Lung (tissue), 12 donors: ENCODE data around the gene TRPM2. TPM values are rescaled to one million over a fixed set of nuclear protein-coding genes. Genes with fewer than 3 reads are reported as not detected.
A peak's percentile ranks its signal among the peaks of the same experiment; 100 is the strongest.

Source experiments
- ATAC-seq: fragments of 200-7000 bp; cut with Tn5 transposase; one replicate; pipeline ENCODE4 v1.9.1; 2020; ENCODE audit warnings: moderate number of reproducible peaks; ENCODE audit not compliant: insufficient read depth, low FRiP score
- DNase-seq, 3 donors: peaks; one replicate each; pipeline ENCODE4 v3.0.0-alpha.2; 2013 to 2017
- H3K27ac ChIP-seq, 2 donors: one replicate each; pipeline ENCODE4 v1.5.1; 2013; ENCODE audit warnings: mild to moderate bottlenecking in 2 of 2, moderate library complexity in 2 of 2, control low read depth in 1 of 2, inconsistent platforms in 1 of 2, low read depth in 1 of 2, low read length in 1 of 2
- H3K27me3 ChIP-seq, 3 donors: one replicate each; pipeline ENCODE4 v1.5.1; 2013; ENCODE audit warnings: low read length in 2 of 3; ENCODE audit not compliant: control insufficient read depth in 3 of 3, insufficient read depth in 3 of 3
- H3K36me3 ChIP-seq, 4 donors: one replicate each; pipeline ENCODE4 v1.5.1; 2013; ENCODE audit warnings: low read length in 4 of 4, mild to moderate bottlenecking in 1 of 4, moderate library complexity in 1 of 4; ENCODE audit not compliant: control insufficient read depth in 4 of 4, insufficient read depth in 4 of 4
- H3K4me1 ChIP-seq, 5 donors: one replicate each; pipeline ENCODE4 v1.5.1; 2013; ENCODE audit warnings: low read length in 5 of 5, mild to moderate bottlenecking in 2 of 5, moderate library complexity in 1 of 5; ENCODE audit not compliant: control insufficient read depth in 5 of 5, insufficient read depth in 5 of 5
- H3K4me3 ChIP-seq: one replicate; pipeline ENCODE4 v1.5.1; 2013; ENCODE audit warnings: mild to moderate bottlenecking, control low read depth, moderate library complexity
- H3K9ac ChIP-seq, 2 donors: one replicate each; pipeline ENCODE4 v1.5.1; 2013; ENCODE audit warnings: low read length in 2 of 2, control low read depth in 1 of 2; ENCODE audit not compliant: insufficient read depth in 1 of 2
- H3K9me3 ChIP-seq, 4 donors: one replicate each; pipeline ENCODE4 v1.5.1; 2013; ENCODE audit warnings: low read length in 3 of 4, mild to moderate bottlenecking in 1 of 4, moderate library complexity in 1 of 4; ENCODE audit not compliant: control insufficient read depth in 4 of 4, insufficient read depth in 3 of 4
- WGBS, 2 donors: extraction: QIAGEN DNeasy Blood & Tissue Kit; methylation state at CpG; one replicate each; pipeline ENCODE4 v1.1.7; 2013; 5-methylcytosine and 5-hydroxymethylcytosine counted together
- polyA plus RNA-seq, 2 donors: library from polyadenylated mRNA; stranded (reverse); fragments of 200-250 nt; gene quantifications; one replicate each; pipeline ENCODE4 v1.2.1, GENCODE V29; 2013
- total RNA-seq, 2 donors: library from RNA; depleted of rRNA in 1 of 2; stranded (reverse); fragments of >200 nt in 1 of 2; gene quantifications; one replicate each; pipeline ENCODE4 v1.2.1, GENCODE V29; 2014 to 2021
- TF ChIP-seq, protein P1 (sequence below): IDR thresholded peaks from 2 replicates; pipeline ENCODE4 v1.5.1; 2012; ENCODE audit warnings: mild to moderate bottlenecking; ENCODE audit errors: control extremely low read depth, extremely low read depth
- donor health status: control.
- donor health status: control.
- donor health status: Bipolar disorder and iron deficiency.
- donor health status: healthy.
- donor health status: DM: yes; HTN: yes; CAD: no.

The TRPM2 gene
- total and polyA plus RNA-seq, 4 donors = 5.9 to 26.2 (median 10.3) TPM

GRCh38 chr21:44374601-44375280 lies 21.3 kb downstream of the TRPM2 start:
- H3K9me3 ChIP-seq = peaks cover 0 to 6% (median 0%) of the 10 kb centered on the region in 4 donors
- H3K27me3 ChIP-seq = peaks cover 0 to 9% (median 0%) of the 10 kb centered on the region in 3 donors
- no peak for ATAC-seq
- DNase-seq = no peak
- peaks cover 0 to 7% (median 0%) of the 10 kb centered on the region in 5 donors for H3K4me1 ChIP-seq
- no peak overlapping the region for H3K9ac ChIP-seq
- H3K27ac ChIP-seq = peak overlapping the region in 1 of 2 donors; percentile 10
- H3K36me3 ChIP-seq = no peaks in the 10 kb centered on the region
- WGBS, 2 donors = 74 to 81% methylated on average over 24 of the region's 24 CpGs
- TF ChIP-seq, protein P1, sequence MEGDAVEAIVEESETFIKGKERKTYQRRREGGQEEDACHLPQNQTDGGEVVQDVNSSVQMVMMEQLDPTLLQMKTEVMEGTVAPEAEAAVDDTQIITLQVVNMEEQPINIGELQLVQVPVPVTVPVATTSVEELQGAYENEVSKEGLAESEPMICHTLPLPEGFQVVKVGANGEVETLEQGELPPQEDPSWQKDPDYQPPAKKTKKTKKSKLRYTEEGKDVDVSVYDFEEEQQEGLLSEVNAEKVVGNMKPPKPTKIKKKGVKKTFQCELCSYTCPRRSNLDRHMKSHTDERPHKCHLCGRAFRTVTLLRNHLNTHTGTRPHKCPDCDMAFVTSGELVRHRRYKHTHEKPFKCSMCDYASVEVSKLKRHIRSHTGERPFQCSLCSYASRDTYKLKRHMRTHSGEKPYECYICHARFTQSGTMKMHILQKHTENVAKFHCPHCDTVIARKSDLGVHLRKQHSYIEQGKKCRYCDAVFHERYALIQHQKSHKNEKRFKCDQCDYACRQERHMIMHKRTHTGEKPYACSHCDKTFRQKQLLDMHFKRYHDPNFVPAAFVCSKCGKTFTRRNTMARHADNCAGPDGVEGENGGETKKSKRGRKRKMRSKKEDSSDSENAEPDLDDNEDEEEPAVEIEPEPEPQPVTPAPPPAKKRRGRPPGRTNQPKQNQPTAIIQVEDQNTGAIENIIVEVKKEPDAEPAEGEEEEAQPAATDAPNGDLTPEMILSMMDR = no peak
- H3K4me3 ChIP-seq = no peak overlapping the region

DNA sequence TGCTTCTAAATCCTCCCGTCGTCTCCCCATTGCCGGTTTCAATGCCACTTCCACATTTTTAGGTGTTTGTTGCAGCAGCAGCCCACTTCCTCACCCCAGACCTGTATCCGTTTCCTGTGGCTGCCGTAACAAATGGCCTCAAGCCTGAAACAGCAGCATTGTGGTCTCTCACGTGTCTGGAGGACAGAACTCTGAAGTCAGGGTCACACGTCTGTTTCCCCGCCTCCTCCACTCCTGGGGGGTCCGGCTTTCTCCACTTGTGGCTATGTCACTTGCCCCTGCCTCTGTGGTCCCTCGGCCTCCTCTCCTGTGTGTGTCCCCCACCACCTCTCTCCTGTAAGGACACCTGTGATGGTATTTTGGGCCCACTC lies 21.8 kb downstream of the TRPM2 start:
- Histone ChIP-seq H3K4me1 (peaks cover 0 to 2% (median 0%) of the 10 kb centered on the region in 5 donors), H3K4me3 (no peak overlapping the region), H3K9ac (no peak overlapping the region), H3K27me3 (peaks cover 0 to 9% (median 2%) of the 10 kb centered on the region in 3 donors), H3K27ac (no peak overlapping the region), H3K9me3 (peaks cover 0 to 6% (median 0%) of the 10 kb centered on the region in 4 donors), H3K36me3 (no peaks in the 10 kb centered on the region)
- DNase-seq (peak in 2 of 3 donors; percentile 4 to 12), ATAC-seq (no peak)
- WGBS, 2 donors = 27 to 53% methylated on average over 10 of the region's 10 CpGs
- TF ChIP-seq, protein P1 = no peak

DNA sequence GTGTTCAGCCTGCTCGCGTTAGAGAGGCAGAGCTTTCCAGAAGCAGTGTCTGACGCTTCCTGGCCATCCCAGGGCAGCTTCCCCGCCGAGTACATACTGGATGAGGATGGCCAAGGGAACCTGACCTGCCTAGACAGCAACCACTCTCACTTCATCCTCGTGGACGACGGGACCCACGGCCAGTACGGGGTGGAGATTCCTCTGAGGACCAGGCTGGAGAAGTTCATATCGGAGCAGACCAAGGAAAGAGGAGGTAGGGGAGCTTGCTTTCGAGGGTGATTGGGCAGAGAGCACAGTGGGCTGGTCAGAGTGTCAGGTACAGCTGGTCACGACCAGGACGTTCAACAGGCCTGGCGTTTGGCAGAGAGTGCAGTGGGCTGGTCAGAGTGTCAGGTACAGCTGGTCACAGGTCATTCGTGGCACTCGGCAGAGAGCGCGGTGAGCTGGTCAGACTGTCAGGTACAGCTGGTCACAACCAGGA lies 22.4 kb downstream of the TRPM2 start:
- Histone ChIP-seq H3K27ac (no peak overlapping the region), H3K9ac (no peak overlapping the region), H3K4me3 (no peak overlapping the region), H3K27me3 (peaks cover 0 to 4% (median 2%) of the 10 kb centered on the region in 3 donors), H3K4me1 (no peaks in the 10 kb centered on the region), H3K9me3 (peaks cover 0 to 7% (median 0%) of the 10 kb centered on the region in 4 donors), H3K36me3 (no peaks in the 10 kb centered on the region)
- no peak for DNase-seq
- ATAC-seq = no peak
- TF ChIP-seq, protein P1 = no peak
- WGBS, 2 donors = 87 to 89% methylated on average over 19 of the region's 19 CpGs

GRCh38 chr21:44376606-44377005 lies 23.2 kb downstream of the TRPM2 start:
- WGBS, 2 donors = 84% methylated on average over 9 of the region's 9 CpGs
- H3K9me3 ChIP-seq = peaks cover 0 to 7% (median 0%) of the 10 kb centered on the region in 4 donors
- no peaks in the 10 kb centered on the region for H3K36me3 ChIP-seq
- peaks cover 0 to 2% (median 2%) of the 10 kb centered on the region in 3 donors for H3K27me3 ChIP-seq
- H3K4me1 ChIP-seq = no peaks in the 10 kb centered on the region
- ATAC-seq (no peak), DNase-seq (no peak)
- no peak overlapping the region for H3K9ac ChIP-seq
- TF ChIP-seq, protein P1 = no peak
- no peak overlapping the region for H3K27ac ChIP-seq
- no peak overlapping the region for H3K4me3 ChIP-seq
